OCI-LY7 (cell line): ENCODE results near the gene PRMT2. TPM values are rescaled to one million over a fixed set of nuclear protein-coding genes. Genes with fewer than 3 reads are reported as not detected.
"Not testable (repeated sequence)": the region's sequence is repeated elsewhere in the genome, so short reads cannot be mapped to it uniquely, and the experiment has no call there.

Experiments
- BruUV-seq: library from RNA; stranded (reverse); fragments of 400-500 nt; replicated peaks from 2 replicates; lab custom pipeline; 2021; lab: Mats Ljungman, UMichigan
- CTCF ChIA-PET: fragments of 300-600 bp; sonication (Branson Sonifier 250); formaldehyde crosslinking; loops from one replicate; lab custom pipeline; 2022; ENCODE audit warnings: antibody characterized with exemption; ENCODE audit not compliant: unreplicated experiment; lab: Charles Lee
- POLR2A ChIA-PET: fragments of 300-600 bp; sonication (Branson Sonifier 250); formaldehyde crosslinking; loops from one replicate; lab custom pipeline; 2022; ENCODE audit warnings: antibody characterized with exemption; lab: Charles Lee
- DNase-seq: peaks from one replicate; pipeline ENCODE4 v3.0.0-alpha.2; 2015; ENCODE audit warnings: low spot score
- H2AFZ ChIP-seq: fragments of 200-600 bp; sonication (generic), shearing (Covaris generic); 2 replicates; pipeline ENCODE4 v1.6.1; 2014; ENCODE audit warnings: mild to moderate bottlenecking, antibody characterized with exemption, low read length, moderate library complexity
- H3K27ac ChIP-seq: fragments of 200-600 bp; sonication (generic); 2 replicates; pipeline ENCODE4 v1.5.1; 2014; ENCODE audit warnings: mixed run types, low read depth, mild to moderate bottlenecking, moderate library complexity, low read length, inconsistent platforms; ENCODE audit not compliant: poor library complexity, severe bottlenecking
- H3K36me3 ChIP-seq: fragments of 200-600 bp; sonication (generic); 2 replicates; pipeline ENCODE4 v1.6.1; 2014; ENCODE audit warnings: mild to moderate bottlenecking, antibody characterized with exemption, low read length, moderate library complexity, mixed read lengths; ENCODE audit not compliant: insufficient read depth
- H3K4me1 ChIP-seq: fragments of 200-600 bp; sonication (generic); 2 replicates; pipeline ENCODE4 v1.5.1; 2014; ENCODE audit warnings: mild to moderate bottlenecking, low read length; ENCODE audit not compliant: insufficient read depth, poor library complexity, severe bottlenecking
- H3K4me2 ChIP-seq: fragments of 200-600 bp; sonication (generic); 2 replicates; pipeline ENCODE4 v1.6.1; 2014; ENCODE audit warnings: mild to moderate bottlenecking, low read length
- H3K4me3 ChIP-seq: fragments of 200-600 bp; sonication (generic); 2 replicates; pipeline ENCODE4 v1.5.1; 2014; ENCODE audit warnings: mild to moderate bottlenecking, low read depth, low read length; ENCODE audit not compliant: poor library complexity, severe bottlenecking
- H3K79me2 ChIP-seq: fragments of 200-600 bp; sonication (generic); 2 replicates; pipeline ENCODE4 v1.6.1; 2016; ENCODE audit warnings: low read depth, mild to moderate bottlenecking, low read length, moderate library complexity, mixed read lengths; ENCODE audit not compliant: insufficient read depth
- H3K9me2 ChIP-seq: fragments of 200-600 bp; sonication (generic); 2 replicates; pipeline ENCODE4 v1.6.1; 2016; ENCODE audit warnings: mild to moderate bottlenecking, low read length, mixed read lengths; ENCODE audit not compliant: insufficient read depth
- H3K9me3 ChIP-seq: fragments of 200-600 bp; sonication (generic); 2 replicates; pipeline ENCODE4 v1.6.1; 2014; ENCODE audit warnings: mild to moderate bottlenecking, mixed run types, low read length, mixed read lengths
- H4K20me1 ChIP-seq: fragments of 200-600 bp; sonication (generic); 2 replicates; pipeline ENCODE4 v1.6.1; 2014; ENCODE audit warnings: mild to moderate bottlenecking, antibody characterized with exemption, low read length, moderate library complexity, mixed read lengths; ENCODE audit not compliant: insufficient read depth
- intact Hi-C: fragments of 100-400 bp; cut with micrococcal nuclease; formaldehyde crosslinking; loops from one replicate; pipeline ENCODE4 v1.10.0; 2022; ENCODE audit not compliant: unreplicated experiment
- total RNA-seq, 2 experiments: library from RNA; depleted of rRNA in 1 of 2; stranded (reverse); fragments of >200 nt in 1 of 2; shearing (Covaris generic) in 1 of 2; gene quantifications; 2 replicates each; pipeline ENCODE4 v1.2.3, GENCODE V29; 2014 to 2022

PRMT2 gene
- total RNA-seq, 2 experiments from 2014 or later, result 30.5 to 32.8 TPM

GRCh38 chr21:46699104-46699503, 63.6 kb downstream of the PRMT2 start:
- CTCF ChIA-PET, H3K4me1 ChIP-seq, H3K27ac ChIP-seq, H4K20me1 ChIP-seq, H3K9me3 ChIP-seq, DNase-seq, H3K4me3 ChIP-seq, H3K9me2 ChIP-seq, BruUV-seq, POLR2A ChIA-PET, H2AFZ ChIP-seq, H3K4me2 ChIP-seq, intact Hi-C loops, H3K79me2 ChIP-seq, H3K36me3 ChIP-seq: not testable (repeated sequence)

Other genes starting within 250 kb of the PRMT2 start
- 27.9 and 30.2 TPM in 2 replicates for gene DIP2A, start 176.8 kb upstream of the PRMT2 start, total RNA-seq (2014; rRNA removed; shearing (Covaris generic))
- gene DIP2A, start 176.8 kb upstream of the PRMT2 start, total RNA-seq (2022), result 44.7 and 52.5 TPM in 2 replicates
- not detected in 2 replicates for gene S100B, start 30.6 kb upstream of the PRMT2 start, total RNA-seq (2014; rRNA removed; shearing (Covaris generic))
- not detected in 2 replicates for gene S100B, start 30.6 kb upstream of the PRMT2 start, total RNA-seq (2022)